ENCODE measurements around the gene FDX2. TPM values are rescaled to one million over a fixed set of nuclear protein-coding genes. Genes with fewer than 3 reads are reported as not detected.

Gene FDX2
- total and polyA plus RNA-seq, 4 donors, result 5.8 to 18.7 (median 10.0) TPM

DNA sequence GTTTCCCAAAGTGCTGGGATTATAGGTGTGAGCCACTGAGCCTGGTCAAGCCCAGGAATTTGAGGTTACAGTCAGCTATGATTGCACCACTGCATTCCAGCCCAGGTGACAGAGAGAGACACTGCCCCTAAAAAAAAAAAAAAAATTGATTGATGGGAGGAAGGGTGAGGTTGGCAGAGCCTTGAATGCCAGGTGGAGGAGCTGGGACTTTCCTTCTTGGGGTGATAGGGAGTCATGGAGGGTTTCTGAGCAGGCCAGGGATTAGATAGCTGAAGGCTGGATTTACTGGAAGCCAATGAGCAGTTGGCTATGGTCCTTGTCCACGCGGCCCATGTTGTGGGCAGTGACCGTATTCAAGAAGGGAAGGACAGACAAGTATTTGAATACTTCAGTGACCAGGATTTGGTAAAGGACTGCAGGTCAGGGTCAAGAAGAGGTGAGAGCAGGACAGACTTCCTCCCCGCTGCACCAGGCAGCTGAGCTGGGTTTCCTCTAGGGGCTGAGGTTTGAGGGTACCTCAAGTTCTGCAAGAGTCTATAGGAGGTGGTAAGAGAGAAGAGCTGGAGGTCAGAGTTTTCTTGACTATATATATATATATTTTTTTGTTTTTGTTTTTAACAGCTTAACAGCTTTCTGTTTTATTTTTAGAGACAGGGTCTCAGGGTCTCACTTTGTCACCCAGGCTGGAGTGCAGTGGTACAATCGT, 35.9 kb downstream of the FDX2 start:
- Histone ChIP-seq H3K27me3 (ENCODE audit: control insufficient read depth in 4 of 4, insufficient read depth in 4 of 4, low read length in 3 of 4) (no peaks in the 10 kb centered on the region), H3K36me3 (ENCODE audit: control insufficient read depth in 4 of 4, insufficient read depth in 3 of 4, low read depth in 1 of 4, low read length in 3 of 4) (peaks cover 14 to 64% (median 36%) of the 10 kb centered on the region in 4 donors), H3K27ac (ENCODE audit: low read depth in 1 of 2, low read length in 2 of 2) (no peak overlapping the region), H3K4me3 (ENCODE audit: low read depth in 1 of 3, low read length in 3 of 3) (no peak overlapping the region), H3K9me3 (ENCODE audit: control insufficient read depth in 4 of 4, low read length in 3 of 4) (no peaks in the 10 kb centered on the region), H3K4me1 (ENCODE audit: control insufficient read depth in 4 of 4, insufficient read depth in 4 of 4, low read length in 3 of 4) (no peaks in the 10 kb centered on the region), H3K9ac (ENCODE audit: low read depth in 1 of 2, low read length in 2 of 2) (no peak overlapping the region)
- no peak for DNase-seq (ENCODE audit: low spot score)
- 76% methylated on average over 5 of the region's 5 CpGs for WGBS
- TF ChIP-seq GABPA (IDR thresholded peaks at IDR 0.05 in 1 of 2, conservative IDR thresholded peaks at IDR 0.05 in 1 of 2), result no peak
- no peak for TF ChIP-seq RAD21 (IDR thresholded peaks at IDR 0.05)
- TF ChIP-seq TAF1 (conservative IDR thresholded peaks at IDR 0.05), result no peak
- TF ChIP-seq EGR1 (IDR thresholded peaks at IDR 0.05; ENCODE audit: low read depth in 2 of 2), result no peak
- no peak for TF ChIP-seq ZBTB33 (IDR thresholded peaks at IDR 0.05)
- TF ChIP-seq FOXA1 (IDR thresholded peaks at IDR 0.05), result no peak
- TF ChIP-seq YY1 (IDR thresholded peaks at IDR 0.05), result no peak
- TF ChIP-seq MAX (IDR thresholded peaks at IDR 0.05), result no peak
- no peak for TF ChIP-seq NR2F2 (IDR thresholded peaks at IDR 0.05)

DNA sequence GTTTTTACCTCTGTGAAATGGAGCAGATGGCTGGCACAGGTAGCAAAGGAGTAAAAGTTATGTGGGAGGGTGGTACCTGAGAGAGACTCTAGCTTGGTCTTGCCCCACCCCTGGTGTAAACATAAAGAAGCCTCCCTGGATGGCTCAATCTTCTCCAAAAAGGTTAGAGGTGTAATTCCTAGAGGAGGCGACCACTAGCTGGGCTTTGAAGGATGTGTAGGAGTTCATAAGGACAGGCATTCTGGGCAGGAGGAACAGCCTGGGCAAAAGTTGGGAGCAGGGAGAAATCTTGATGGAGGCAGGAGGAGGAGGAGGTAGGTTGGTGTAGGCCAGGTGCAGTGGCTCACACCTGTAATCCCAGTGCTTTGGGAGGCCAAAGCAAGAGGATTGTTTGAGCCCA, 36.9 kb downstream of the FDX2 start:
- H3K36me3 ChIP-seq (ENCODE audit: control insufficient read depth in 4 of 4, insufficient read depth in 3 of 4, low read depth in 1 of 4, low read length in 3 of 4), result peaks cover 9 to 61% (median 33%) of the 10 kb centered on the region in 4 donors
- no peak overlapping the region for H3K27ac ChIP-seq (ENCODE audit: low read depth in 1 of 2, low read length in 2 of 2)

More for the DNA sequence above, 36.9 kb downstream of the FDX2 start:
- TF ChIP-seq MAX (IDR thresholded peaks at IDR 0.05), result no peak
- no peak for TF ChIP-seq YY1 (IDR thresholded peaks at IDR 0.05)
- no peak for TF ChIP-seq ATF3 (IDR thresholded peaks at IDR 0.05)
- no peak for TF ChIP-seq FOXA2 (IDR thresholded peaks at IDR 0.05)
- TF ChIP-seq FOXA1 (IDR thresholded peaks at IDR 0.05), result no peak
- TF ChIP-seq SP1 (IDR thresholded peaks at IDR 0.05), result no peak
- TF ChIP-seq ZBTB33 (IDR thresholded peaks at IDR 0.05), result no peak
- no peak for TF ChIP-seq RXRA (IDR thresholded peaks at IDR 0.05)
- TF ChIP-seq, protein P1, sequence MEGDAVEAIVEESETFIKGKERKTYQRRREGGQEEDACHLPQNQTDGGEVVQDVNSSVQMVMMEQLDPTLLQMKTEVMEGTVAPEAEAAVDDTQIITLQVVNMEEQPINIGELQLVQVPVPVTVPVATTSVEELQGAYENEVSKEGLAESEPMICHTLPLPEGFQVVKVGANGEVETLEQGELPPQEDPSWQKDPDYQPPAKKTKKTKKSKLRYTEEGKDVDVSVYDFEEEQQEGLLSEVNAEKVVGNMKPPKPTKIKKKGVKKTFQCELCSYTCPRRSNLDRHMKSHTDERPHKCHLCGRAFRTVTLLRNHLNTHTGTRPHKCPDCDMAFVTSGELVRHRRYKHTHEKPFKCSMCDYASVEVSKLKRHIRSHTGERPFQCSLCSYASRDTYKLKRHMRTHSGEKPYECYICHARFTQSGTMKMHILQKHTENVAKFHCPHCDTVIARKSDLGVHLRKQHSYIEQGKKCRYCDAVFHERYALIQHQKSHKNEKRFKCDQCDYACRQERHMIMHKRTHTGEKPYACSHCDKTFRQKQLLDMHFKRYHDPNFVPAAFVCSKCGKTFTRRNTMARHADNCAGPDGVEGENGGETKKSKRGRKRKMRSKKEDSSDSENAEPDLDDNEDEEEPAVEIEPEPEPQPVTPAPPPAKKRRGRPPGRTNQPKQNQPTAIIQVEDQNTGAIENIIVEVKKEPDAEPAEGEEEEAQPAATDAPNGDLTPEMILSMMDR (IDR thresholded peaks at IDR 0.05; ENCODE audit: low read depth, low read length, missing input control), result no peak
- TF ChIP-seq EGR1 (IDR thresholded peaks at IDR 0.05; ENCODE audit: low read depth in 2 of 2), result no peak
- no peak for TF ChIP-seq HNF4A (conservative IDR thresholded peaks at IDR 0.05)
- no peak for TF ChIP-seq JUND (IDR thresholded peaks at IDR 0.05)
- no peak for TF ChIP-seq RAD21 (IDR thresholded peaks at IDR 0.05)
- TF ChIP-seq HNF4G (IDR thresholded peaks at IDR 0.05), result no peak
- no peak for TF ChIP-seq TAF1 (conservative IDR thresholded peaks at IDR 0.05)
- no peak for TF ChIP-seq NR2F2 (IDR thresholded peaks at IDR 0.05)
- TF ChIP-seq GABPA (IDR thresholded peaks at IDR 0.05 in 1 of 2, conservative IDR thresholded peaks at IDR 0.05 in 1 of 2), result no peak
- TF ChIP-seq, protein P2, sequence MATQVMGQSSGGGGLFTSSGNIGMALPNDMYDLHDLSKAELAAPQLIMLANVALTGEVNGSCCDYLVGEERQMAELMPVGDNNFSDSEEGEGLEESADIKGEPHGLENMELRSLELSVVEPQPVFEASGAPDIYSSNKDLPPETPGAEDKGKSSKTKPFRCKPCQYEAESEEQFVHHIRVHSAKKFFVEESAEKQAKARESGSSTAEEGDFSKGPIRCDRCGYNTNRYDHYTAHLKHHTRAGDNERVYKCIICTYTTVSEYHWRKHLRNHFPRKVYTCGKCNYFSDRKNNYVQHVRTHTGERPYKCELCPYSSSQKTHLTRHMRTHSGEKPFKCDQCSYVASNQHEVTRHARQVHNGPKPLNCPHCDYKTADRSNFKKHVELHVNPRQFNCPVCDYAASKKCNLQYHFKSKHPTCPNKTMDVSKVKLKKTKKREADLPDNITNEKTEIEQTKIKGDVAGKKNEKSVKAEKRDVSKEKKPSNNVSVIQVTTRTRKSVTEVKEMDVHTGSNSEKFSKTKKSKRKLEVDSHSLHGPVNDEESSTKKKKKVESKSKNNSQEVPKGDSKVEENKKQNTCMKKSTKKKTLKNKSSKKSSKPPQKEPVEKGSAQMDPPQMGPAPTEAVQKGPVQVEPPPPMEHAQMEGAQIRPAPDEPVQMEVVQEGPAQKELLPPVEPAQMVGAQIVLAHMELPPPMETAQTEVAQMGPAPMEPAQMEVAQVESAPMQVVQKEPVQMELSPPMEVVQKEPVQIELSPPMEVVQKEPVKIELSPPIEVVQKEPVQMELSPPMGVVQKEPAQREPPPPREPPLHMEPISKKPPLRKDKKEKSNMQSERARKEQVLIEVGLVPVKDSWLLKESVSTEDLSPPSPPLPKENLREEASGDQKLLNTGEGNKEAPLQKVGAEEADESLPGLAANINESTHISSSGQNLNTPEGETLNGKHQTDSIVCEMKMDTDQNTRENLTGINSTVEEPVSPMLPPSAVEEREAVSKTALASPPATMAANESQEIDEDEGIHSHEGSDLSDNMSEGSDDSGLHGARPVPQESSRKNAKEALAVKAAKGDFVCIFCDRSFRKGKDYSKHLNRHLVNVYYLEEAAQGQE (IDR thresholded peaks at IDR 0.05), result no peak
- no peak for DNase-seq (ENCODE audit: low spot score)
- Histone ChIP-seq H3K4me1 (ENCODE audit: control insufficient read depth in 4 of 4, insufficient read depth in 4 of 4, low read length in 3 of 4) (no peaks in the 10 kb centered on the region), H3K9me3 (ENCODE audit: control insufficient read depth in 4 of 4, low read length in 3 of 4) (no peaks in the 10 kb centered on the region), H3K27me3 (ENCODE audit: control insufficient read depth in 4 of 4, insufficient read depth in 4 of 4, low read length in 3 of 4) (no peaks in the 10 kb centered on the region), H3K4me3 (ENCODE audit: low read depth in 1 of 3, low read length in 3 of 3) (no peak overlapping the region), H3K9ac (ENCODE audit: low read depth in 1 of 2, low read length in 2 of 2) (no peak overlapping the region)
- 98% methylated on average over 1 of the region's 1 CpG for WGBS
